DOHH2 (cell line): ENCODE data around the gene WDR49.

Experiments
- H3F3A ChIP-seq: fragments of 200-600 bp; sonication (generic), shearing (Covaris generic); 2 replicates; pipeline ENCODE4 v1.6.0; 2016; ENCODE audit warnings: antibody characterized with exemption, mild to moderate bottlenecking; ENCODE audit not compliant: control insufficient read depth, insufficient read depth
- H3K27ac ChIP-seq: fragments of 200-600 bp; sonication (generic); 2 replicates; pipeline ENCODE4 v1.5.1; 2014; ENCODE audit warnings: low read depth, mild to moderate bottlenecking, low read length, moderate library complexity
- H3K27me3 ChIP-seq: fragments of 200-600 bp; sonication (generic); 2 replicates; pipeline ENCODE4 v1.6.1; 2014; ENCODE audit warnings: mild to moderate bottlenecking, low read length, mixed read lengths; ENCODE audit not compliant: control insufficient read depth
- H3K36me3 ChIP-seq: fragments of 200-600 bp; sonication (generic); 2 replicates; pipeline ENCODE4 v1.6.1; 2014; ENCODE audit warnings: mild to moderate bottlenecking, low read length, moderate library complexity, mixed read lengths; ENCODE audit not compliant: control insufficient read depth
- H3K4me1 ChIP-seq: fragments of 200-600 bp; sonication (generic); 2 replicates; pipeline ENCODE4 v1.6.1; 2014; ENCODE audit warnings: mild to moderate bottlenecking, low read length, mixed read lengths; ENCODE audit not compliant: control insufficient read depth
- H3K4me2 ChIP-seq: fragments of 200-600 bp; sonication (generic); 2 replicates; pipeline ENCODE4 v1.6.0; 2014; ENCODE audit warnings: mild to moderate bottlenecking, low read length, moderate library complexity
- H3K4me3 ChIP-seq: fragments of 200-600 bp; sonication (generic); 2 replicates; pipeline ENCODE4 v1.5.1; 2014; ENCODE audit warnings: mild to moderate bottlenecking, low read length, mixed read lengths
- H3K79me2 ChIP-seq: fragments of 200-600 bp; sonication (generic); 2 replicates; pipeline ENCODE4 v1.6.1; 2014; ENCODE audit warnings: mild to moderate bottlenecking, low read length, mixed read lengths; ENCODE audit not compliant: control insufficient read depth
- H3K9me2 ChIP-seq: fragments of 200-600 bp; sonication (generic); replicated peaks from 2 replicates; pipeline ENCODE4 v1.6.1; 2014; ENCODE audit warnings: mild to moderate bottlenecking, low read length, mixed read lengths; ENCODE audit not compliant: control insufficient read depth
- H3K9me3 ChIP-seq: fragments of 200-600 bp; sonication (generic); 2 replicates; pipeline ENCODE4 v1.6.1; 2014; ENCODE audit warnings: antibody characterized with exemption, low read length, mixed read lengths; ENCODE audit not compliant: control insufficient read depth, insufficient read depth
- H4K20me1 ChIP-seq: fragments of 200-600 bp; sonication (generic); 2 replicates; pipeline ENCODE4 v1.6.0; 2014; ENCODE audit warnings: low read depth, mild to moderate bottlenecking, antibody characterized with exemption, low read length, moderate library complexity; ENCODE audit not compliant: control insufficient read depth, insufficient read depth
- CTCF ChIP-seq: fragments of 200-600 bp; sonication (generic); IDR thresholded peaks from one replicate; pipeline ENCODE4 v1.5.1; 2014; ENCODE audit warnings: antibody characterized with exemption, mild to moderate bottlenecking, low read depth, low read length; ENCODE audit not compliant: poor library complexity, severe bottlenecking
- EZH2phosphoT487 ChIP-seq: fragments of 200-600 bp; sonication (generic); IDR thresholded peaks from 2 replicates; pipeline ENCODE4 v1.6.1; 2017; ENCODE audit warnings: borderline replicate concordance, mild to moderate bottlenecking, antibody characterized with exemption, low read length, moderate library complexity, mixed read lengths

The WDR49 gene

GRCh38 chr3:167437428-167438139 is 216.2 kb downstream of the WDR49 start:
- Histone ChIP-seq H4K20me1 (no peaks in the 10 kb centered on the region), H3K9me3 (no peaks in the 10 kb centered on the region), H3F3A (no peaks in the 10 kb centered on the region), H3K27me3 (no peaks in the 10 kb centered on the region), H3K4me2 (no peak overlapping the region), H3K9me2 (no peaks in the 10 kb centered on the region), H3K27ac (no peak overlapping the region), H3K36me3 (no peaks in the 10 kb centered on the region), H3K4me3 (no peak overlapping the region), H3K79me2 (no peaks in the 10 kb centered on the region), H3K4me1 (no peaks in the 10 kb centered on the region)
- no peak for TF ChIP-seq CTCF
- no peak for TF ChIP-seq EZH2phosphoT487
